Testis (tissue), 3 donors: ENCODE data around the gene MMP26. TPM values are rescaled to one million over a fixed set of nuclear protein-coding genes. Genes with fewer than 3 reads are reported as not detected.

Experiments used
- DNase-seq: peaks from one replicate; pipeline ENCODE4 v3.0.0-alpha.2; 2019
- H3K27ac ChIP-seq, 2 donors: fragments of 200-600 bp; sonication (generic); one replicate each; pipeline ENCODE4 v1.5.1; 2019
- H3K27me3 ChIP-seq: fragments of 200-600 bp; sonication (generic); one replicate; pipeline ENCODE4 v1.5.1; 2019
- H3K36me3 ChIP-seq: fragments of 200-600 bp; sonication (generic); one replicate; pipeline ENCODE4 v1.5.1; 2017; ENCODE audit warnings: low read depth; ENCODE audit errors: missing control alignments
- H3K4me1 ChIP-seq: fragments of 200-600 bp; sonication (generic); one replicate; pipeline ENCODE4 v1.5.1; 2019
- H3K4me3 ChIP-seq, 2 donors: fragments of 200-600 bp; sonication (generic); one replicate each; pipeline ENCODE4 v1.5.1; 2017 to 2019
- H3K9me3 ChIP-seq: fragments of 200-600 bp; sonication (generic); one replicate; pipeline ENCODE4 v1.5.1; 2017
- POLR2A ChIP-seq: fragments of 450-650 bp; IDR thresholded peaks from one replicate; pipeline ENCODE4 v1.6.1; 2017; ENCODE audit warnings: antibody characterized with exemption, mild to moderate bottlenecking, moderate library complexity
- WGBS, 2 donors: methylation state at CpG; one replicate each; pipeline ENCODE4 v1.1.5; 2018; 5-methylcytosine and 5-hydroxymethylcytosine counted together
- intact Hi-C: fragments of 100-400 bp; cut with DNase I; formaldehyde crosslinking; loops from one replicate; pipeline ENCODE4 v1.15.1; 2023; ENCODE audit warnings: low total_unique reads
- polyA plus RNA-seq: library from polyadenylated mRNA; stranded (reverse); fragments of 350-450 nt; fragmentation: Illumina TruSeq; extraction: RNeasy Lipid Tissue Mini Kit (QIAGEN cat#74804); gene quantifications from one replicate; pipeline ENCODE4 v1.2.3, GENCODE V29; 2014; ENCODE audit warnings: low read depth, low replicate concordance; ENCODE audit not compliant: insufficient read depth
- total RNA-seq, 2 donors: library from RNA; depleted of rRNA; stranded (reverse); fragments of >200 nt; gene quantifications; one replicate each; pipeline ENCODE4 v1.2.3, GENCODE V29; 2016
- TF ChIP-seq, protein P1 (sequence below), 3 experiments: fragments of 450-650 bp in 2 of 3; fragments of 200-600 bp in 1 of 3; sonication (generic) in 1 of 3; IDR thresholded peaks; one replicate each; pipeline ENCODE4 v1.5.1; 2016 to 2019; ENCODE audit warnings: antibody characterized with exemption in 3 of 3, mild to moderate bottlenecking in 2 of 3, moderate library complexity in 1 of 3

The MMP26 gene
- total and polyA plus RNA-seq, 3 donors from 2014 or later, result 0.55 to 1.1 TPM; not detected in 1

DNA sequence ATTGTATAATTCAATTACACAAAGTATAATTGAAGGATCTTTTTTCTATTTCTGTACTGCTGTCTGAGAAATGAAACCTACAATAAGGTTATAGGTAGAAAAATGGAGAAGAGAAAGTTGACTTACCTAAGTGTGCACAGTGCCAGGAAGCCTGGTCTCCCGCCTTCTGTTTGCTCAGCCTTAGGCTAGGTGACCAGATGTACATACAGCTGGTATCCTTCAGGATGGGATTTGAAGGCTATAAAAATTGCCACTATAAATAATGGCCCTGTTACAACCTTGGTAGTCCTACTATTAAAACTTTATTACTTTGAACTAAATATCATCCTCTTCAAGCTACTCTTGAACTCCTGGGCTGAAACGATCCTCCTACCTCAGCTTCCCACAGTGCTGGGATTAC is 26.6 kb upstream of the MMP26 start:
- H3K27ac ChIP-seq, result no peak overlapping the region
- intact Hi-C loops, result no loop called here

DNA sequence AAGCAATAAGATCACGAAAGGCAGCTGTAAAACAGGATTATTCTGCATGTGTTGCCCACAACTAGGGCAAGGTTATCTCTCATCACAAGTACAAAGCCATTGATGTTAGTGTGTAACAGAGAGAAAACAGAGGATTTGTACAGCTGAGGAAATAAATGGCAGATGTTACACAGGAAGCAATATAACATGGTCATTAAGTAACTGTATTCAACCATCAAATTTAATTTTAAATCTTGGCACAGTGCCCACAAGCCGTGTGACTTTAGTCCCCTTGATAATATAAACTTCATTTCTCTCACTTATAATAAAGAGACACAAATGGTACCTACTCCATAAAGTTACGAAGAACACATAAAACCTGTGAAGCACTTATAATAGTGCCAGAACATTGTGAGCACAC is 24.2 kb upstream of the MMP26 start:
- TF ChIP-seq, protein P1, sequence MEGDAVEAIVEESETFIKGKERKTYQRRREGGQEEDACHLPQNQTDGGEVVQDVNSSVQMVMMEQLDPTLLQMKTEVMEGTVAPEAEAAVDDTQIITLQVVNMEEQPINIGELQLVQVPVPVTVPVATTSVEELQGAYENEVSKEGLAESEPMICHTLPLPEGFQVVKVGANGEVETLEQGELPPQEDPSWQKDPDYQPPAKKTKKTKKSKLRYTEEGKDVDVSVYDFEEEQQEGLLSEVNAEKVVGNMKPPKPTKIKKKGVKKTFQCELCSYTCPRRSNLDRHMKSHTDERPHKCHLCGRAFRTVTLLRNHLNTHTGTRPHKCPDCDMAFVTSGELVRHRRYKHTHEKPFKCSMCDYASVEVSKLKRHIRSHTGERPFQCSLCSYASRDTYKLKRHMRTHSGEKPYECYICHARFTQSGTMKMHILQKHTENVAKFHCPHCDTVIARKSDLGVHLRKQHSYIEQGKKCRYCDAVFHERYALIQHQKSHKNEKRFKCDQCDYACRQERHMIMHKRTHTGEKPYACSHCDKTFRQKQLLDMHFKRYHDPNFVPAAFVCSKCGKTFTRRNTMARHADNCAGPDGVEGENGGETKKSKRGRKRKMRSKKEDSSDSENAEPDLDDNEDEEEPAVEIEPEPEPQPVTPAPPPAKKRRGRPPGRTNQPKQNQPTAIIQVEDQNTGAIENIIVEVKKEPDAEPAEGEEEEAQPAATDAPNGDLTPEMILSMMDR (IDR thresholded peaks at IDR 0.05), result no peak
- no peak for TF ChIP-seq POLR2A
- Histone ChIP-seq H3K9me3 (no peaks in the 10 kb centered on the region), H3K36me3 (no peaks in the 10 kb centered on the region), H3K4me3 (no peak overlapping the region), H3K4me1 (no peaks in the 10 kb centered on the region), H3K27me3 (no peaks in the 10 kb centered on the region), H3K27ac (no peak overlapping the region)
- WGBS, 2 donors, result 58% methylated on average over 3 of the region's 3 CpGs
- no peak for DNase-seq
- intact Hi-C loops, result no loop called here

More for the DNA sequence above, 26.6 kb upstream of the MMP26 start:
- Histone ChIP-seq H3K36me3 (no peaks in the 10 kb centered on the region), H3K9me3 (no peaks in the 10 kb centered on the region), H3K4me3 (no peak overlapping the region), H3K4me1 (no peaks in the 10 kb centered on the region), H3K27me3 (no peaks in the 10 kb centered on the region)
- WGBS, 2 donors, result 77 to 92% methylated on average over 2 of the region's 2 CpGs
- TF ChIP-seq, protein P1 (IDR thresholded peaks at IDR 0.05), result no peak
- TF ChIP-seq POLR2A, result no peak
- DNase-seq, result no peak

GRCh38 chr11:4682623-4683419 is 21.8 kb upstream of the MMP26 start:
- no peak overlapping the region for H3K4me3 ChIP-seq
- no peak overlapping the region for H3K27ac ChIP-seq
- no peaks in the 10 kb centered on the region for H3K9me3 ChIP-seq
- TF ChIP-seq, protein P1 (IDR thresholded peaks at IDR 0.05), result no peak
- TF ChIP-seq POLR2A, result no peak
- H3K27me3 ChIP-seq, result no peaks in the 10 kb centered on the region
- no peaks in the 10 kb centered on the region for H3K36me3 ChIP-seq
- intact Hi-C loops, result no loop called here
- DNase-seq, result no peak
- 84 to 85% methylated on average over 2 of the region's 2 CpGs for WGBS, 2 donors
- no peaks in the 10 kb centered on the region for H3K4me1 ChIP-seq

GRCh38 chr11:4684631-4685285 is 19.8 kb upstream of the MMP26 start:
- Histone ChIP-seq H3K9me3 (no peaks in the 10 kb centered on the region), H3K4me3 (no peak overlapping the region), H3K4me1 (no peaks in the 10 kb centered on the region), H3K27me3 (no peaks in the 10 kb centered on the region), H3K27ac (no peak overlapping the region), H3K36me3 (no peaks in the 10 kb centered on the region)
- no peak for DNase-seq
- TF ChIP-seq, protein P1 (IDR thresholded peaks at IDR 0.05), result no peak
- TF ChIP-seq POLR2A, result no peak
- intact Hi-C loops, result no loop called here
- 84 to 85% methylated on average over 3 of the region's 3 CpGs for WGBS, 2 donors
